ENCODE results near the gene CHRDL1.

GRCh38 chrX:110804446-110804845 is 8.8 kb upstream of the CHRDL1 start:
- TF ChIP-seq ZFP30 (CRISPR knock-in tag; IDR thresholded peaks at IDR 0.05) (no peak), PATZ1 (CRISPR knock-in tag; IDR thresholded peaks at IDR 0.05; ENCODE audit: borderline replicate concordance) (no peak), ZNF8 (CRISPR knock-in tag; IDR thresholded peaks at IDR 0.05) (no peak), ZNF70 (CRISPR knock-in tag; IDR thresholded peaks at IDR 0.05) (no peak), PPARA (CRISPR knock-in tag; IDR thresholded peaks at IDR 0.05; ENCODE audit: borderline replicate concordance) (no peak), POU6F1 (CRISPR knock-in tag; IDR thresholded peaks at IDR 0.05; ENCODE audit: borderline replicate concordance, low read depth) (no peak), ARNTL (CRISPR knock-in tag; IDR thresholded peaks at IDR 0.05; ENCODE audit: borderline replicate concordance, low read depth) (no peak)
- TF ChIP-seq, protein P1, sequence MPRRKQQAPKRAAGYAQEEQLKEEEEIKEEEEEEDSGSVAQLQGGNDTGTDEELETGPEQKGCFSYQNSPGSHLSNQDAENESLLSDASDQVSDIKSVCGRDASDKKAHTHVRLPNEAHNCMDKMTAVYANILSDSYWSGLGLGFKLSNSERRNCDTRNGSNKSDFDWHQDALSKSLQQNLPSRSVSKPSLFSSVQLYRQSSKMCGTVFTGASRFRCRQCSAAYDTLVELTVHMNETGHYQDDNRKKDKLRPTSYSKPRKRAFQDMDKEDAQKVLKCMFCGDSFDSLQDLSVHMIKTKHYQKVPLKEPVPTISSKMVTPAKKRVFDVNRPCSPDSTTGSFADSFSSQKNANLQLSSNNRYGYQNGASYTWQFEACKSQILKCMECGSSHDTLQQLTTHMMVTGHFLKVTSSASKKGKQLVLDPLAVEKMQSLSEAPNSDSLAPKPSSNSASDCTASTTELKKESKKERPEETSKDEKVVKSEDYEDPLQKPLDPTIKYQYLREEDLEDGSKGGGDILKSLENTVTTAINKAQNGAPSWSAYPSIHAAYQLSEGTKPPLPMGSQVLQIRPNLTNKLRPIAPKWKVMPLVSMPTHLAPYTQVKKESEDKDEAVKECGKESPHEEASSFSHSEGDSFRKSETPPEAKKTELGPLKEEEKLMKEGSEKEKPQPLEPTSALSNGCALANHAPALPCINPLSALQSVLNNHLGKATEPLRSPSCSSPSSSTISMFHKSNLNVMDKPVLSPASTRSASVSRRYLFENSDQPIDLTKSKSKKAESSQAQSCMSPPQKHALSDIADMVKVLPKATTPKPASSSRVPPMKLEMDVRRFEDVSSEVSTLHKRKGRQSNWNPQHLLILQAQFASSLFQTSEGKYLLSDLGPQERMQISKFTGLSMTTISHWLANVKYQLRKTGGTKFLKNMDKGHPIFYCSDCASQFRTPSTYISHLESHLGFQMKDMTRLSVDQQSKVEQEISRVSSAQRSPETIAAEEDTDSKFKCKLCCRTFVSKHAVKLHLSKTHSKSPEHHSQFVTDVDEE (CRISPR knock-in tag; IDR thresholded peaks at IDR 0.05) = no peak
- TF ChIP-seq, protein P2, sequence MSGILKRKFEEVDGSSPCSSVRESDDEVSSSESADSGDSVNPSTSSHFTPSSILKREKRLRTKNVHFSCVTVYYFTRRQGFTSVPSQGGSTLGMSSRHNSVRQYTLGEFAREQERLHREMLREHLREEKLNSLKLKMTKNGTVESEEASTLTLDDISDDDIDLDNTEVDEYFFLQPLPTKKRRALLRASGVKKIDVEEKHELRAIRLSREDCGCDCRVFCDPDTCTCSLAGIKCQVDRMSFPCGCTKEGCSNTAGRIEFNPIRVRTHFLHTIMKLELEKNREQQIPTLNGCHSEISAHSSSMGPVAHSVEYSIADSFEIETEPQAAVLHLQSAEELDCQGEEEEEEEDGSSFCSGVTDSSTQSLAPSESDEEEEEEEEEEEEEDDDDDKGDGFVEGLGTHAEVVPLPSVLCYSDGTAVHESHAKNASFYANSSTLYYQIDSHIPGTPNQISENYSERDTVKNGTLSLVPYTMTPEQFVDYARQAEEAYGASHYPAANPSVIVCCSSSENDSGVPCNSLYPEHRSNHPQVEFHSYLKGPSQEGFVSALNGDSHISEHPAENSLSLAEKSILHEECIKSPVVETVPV (CRISPR knock-in tag; IDR thresholded peaks at IDR 0.05) = no peak
